Hepatocyte (in vitro differentiated cells): ENCODE data around the gene RAB3GAP2. TPM values are rescaled to one million over a fixed set of nuclear protein-coding genes. Genes with fewer than 3 reads are reported as not detected.
A peak's percentile ranks its signal among the peaks of the same experiment; 100 is the strongest.
"Not testable (repeated sequence)": the region's sequence is repeated elsewhere in the genome, so short reads cannot be mapped to it uniquely, and the experiment has no call there.

ENCODE experiments used
- DNase-seq: peaks from one replicate; pipeline ENCODE4 v3.0.0-alpha.2; 2016; ENCODE audit warnings: low spot score
- H2AFZ ChIP-seq: fragments of 200-600 bp; sonication (generic); 2 replicates; pipeline ENCODE4 v1.6.0; 2016; ENCODE audit warnings: antibody characterized with exemption, mild to moderate bottlenecking
- H3K27ac ChIP-seq: fragments of 200-600 bp; sonication (generic); 2 replicates; pipeline ENCODE4 v1.5.1; 2016; ENCODE audit warnings: mild to moderate bottlenecking
- H3K27me3 ChIP-seq: fragments of 200-600 bp; sonication (generic); 2 replicates; pipeline ENCODE4 v1.6.1; 2016
- H3K36me3 ChIP-seq: fragments of 200-600 bp; sonication (generic); replicated peaks from 2 replicates; pipeline ENCODE4 v1.5.1; 2016; ENCODE audit warnings: low read depth; ENCODE audit not compliant: insufficient read depth
- H3K4me1 ChIP-seq: fragments of 200-600 bp; sonication (generic); 2 replicates; pipeline ENCODE4 v1.5.1; 2016; ENCODE audit warnings: mild to moderate bottlenecking, moderate library complexity; ENCODE audit not compliant: insufficient read depth
- H3K4me2 ChIP-seq: fragments of 200-600 bp; sonication (generic); 2 replicates; pipeline ENCODE4 v1.6.0; 2016
- H3K4me3 ChIP-seq: fragments of 200-600 bp; sonication (generic); 2 replicates; pipeline ENCODE4 v1.5.1; 2016; ENCODE audit warnings: mild to moderate bottlenecking
- H3K79me2 ChIP-seq: fragments of 200-600 bp; sonication (generic); 2 replicates; pipeline ENCODE4 v1.6.0; 2017; ENCODE audit warnings: mild to moderate bottlenecking
- H3K9me2 ChIP-seq: fragments of 200-600 bp; sonication (generic); replicated peaks from 2 replicates; pipeline ENCODE4 v1.6.0; 2017; ENCODE audit warnings: mild to moderate bottlenecking; ENCODE audit not compliant: insufficient read depth
- H3K9me3 ChIP-seq: fragments of 200-600 bp; sonication (generic); 2 replicates; pipeline ENCODE4 v1.5.1; 2016; ENCODE audit warnings: low read depth, mild to moderate bottlenecking
- H4K20me1 ChIP-seq: fragments of 200-600 bp; sonication (generic); 2 replicates; pipeline ENCODE4 v1.6.0; 2016; ENCODE audit warnings: mild to moderate bottlenecking; ENCODE audit not compliant: insufficient read depth, poor library complexity, severe bottlenecking
- EZH2 ChIP-seq: fragments of 200-600 bp; sonication (generic); IDR thresholded peaks from 2 replicates; pipeline ENCODE4 v1.6.1; 2016; ENCODE audit warnings: antibody characterized with exemption, mild to moderate bottlenecking, borderline replicate concordance
- EZH2phosphoT487 ChIP-seq: fragments of 200-600 bp; sonication (generic); IDR thresholded peaks from one replicate; pipeline ENCODE4 v1.6.1; 2018; ENCODE audit warnings: antibody characterized with exemption, mild to moderate bottlenecking, low read depth, moderate library complexity; ENCODE audit not compliant: unreplicated experiment, severe bottlenecking
- WGBS: methylation state at CpG from one replicate; pipeline ENCODE4 v1.1.6; 2016; ENCODE audit warnings: low lambda C conversion rate; ENCODE audit errors: missing lambda C conversion rate; 5-methylcytosine and 5-hydroxymethylcytosine counted together
- polyA plus RNA-seq: library from polyadenylated mRNA; unstranded; fragments of >200 nt; fragmentation: Nextera tagmentation; extraction: Ambion mirVana; gene quantifications from 2 replicates; pipeline ENCODE4 v1.2.1, GENCODE V29; 2016
- total RNA-seq: library from RNA; depleted of rRNA; stranded (reverse); fragments of >200 nt; gene quantifications from 2 replicates; pipeline ENCODE4 v1.2.3, GENCODE V29; 2014
- TF ChIP-seq, protein P1 (sequence below): fragments of 200-600 bp; sonication (generic); IDR thresholded peaks from 2 replicates; pipeline ENCODE4 v1.5.1; 2016; ENCODE audit warnings: antibody characterized with exemption, mild to moderate bottlenecking; ENCODE audit not compliant: poor library complexity

The RAB3GAP2 gene
- total and polyA plus RNA-seq, 2 experiments from 2014 or later = 13.7 to 31.6 TPM

DNA sequence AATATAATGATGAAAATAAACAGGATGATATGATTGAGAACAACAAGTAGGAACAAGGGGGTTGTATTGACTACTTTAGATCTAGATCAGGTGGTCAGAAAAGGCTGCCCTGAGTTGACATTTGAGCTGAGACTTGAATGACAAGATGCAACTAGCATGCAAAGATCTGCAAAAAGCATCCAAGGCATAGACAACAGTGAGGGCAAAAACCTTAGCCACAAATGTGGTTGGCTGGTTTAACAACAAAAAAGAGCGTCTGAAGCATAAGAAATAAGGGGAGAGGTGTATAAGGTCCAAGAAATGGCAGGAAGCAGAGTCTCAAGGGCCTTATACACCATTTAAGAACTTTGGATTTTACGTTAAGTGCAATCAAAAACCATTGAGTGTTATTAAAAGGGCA, 3.2 kb downstream of the RAB3GAP2 start:
- TF ChIP-seq, protein P1, sequence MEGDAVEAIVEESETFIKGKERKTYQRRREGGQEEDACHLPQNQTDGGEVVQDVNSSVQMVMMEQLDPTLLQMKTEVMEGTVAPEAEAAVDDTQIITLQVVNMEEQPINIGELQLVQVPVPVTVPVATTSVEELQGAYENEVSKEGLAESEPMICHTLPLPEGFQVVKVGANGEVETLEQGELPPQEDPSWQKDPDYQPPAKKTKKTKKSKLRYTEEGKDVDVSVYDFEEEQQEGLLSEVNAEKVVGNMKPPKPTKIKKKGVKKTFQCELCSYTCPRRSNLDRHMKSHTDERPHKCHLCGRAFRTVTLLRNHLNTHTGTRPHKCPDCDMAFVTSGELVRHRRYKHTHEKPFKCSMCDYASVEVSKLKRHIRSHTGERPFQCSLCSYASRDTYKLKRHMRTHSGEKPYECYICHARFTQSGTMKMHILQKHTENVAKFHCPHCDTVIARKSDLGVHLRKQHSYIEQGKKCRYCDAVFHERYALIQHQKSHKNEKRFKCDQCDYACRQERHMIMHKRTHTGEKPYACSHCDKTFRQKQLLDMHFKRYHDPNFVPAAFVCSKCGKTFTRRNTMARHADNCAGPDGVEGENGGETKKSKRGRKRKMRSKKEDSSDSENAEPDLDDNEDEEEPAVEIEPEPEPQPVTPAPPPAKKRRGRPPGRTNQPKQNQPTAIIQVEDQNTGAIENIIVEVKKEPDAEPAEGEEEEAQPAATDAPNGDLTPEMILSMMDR = no peak
- TF ChIP-seq EZH2phosphoT487 (no peak), EZH2 (no peak)
- H4K20me1 ChIP-seq = no peaks in the 10 kb centered on the region

DNA sequence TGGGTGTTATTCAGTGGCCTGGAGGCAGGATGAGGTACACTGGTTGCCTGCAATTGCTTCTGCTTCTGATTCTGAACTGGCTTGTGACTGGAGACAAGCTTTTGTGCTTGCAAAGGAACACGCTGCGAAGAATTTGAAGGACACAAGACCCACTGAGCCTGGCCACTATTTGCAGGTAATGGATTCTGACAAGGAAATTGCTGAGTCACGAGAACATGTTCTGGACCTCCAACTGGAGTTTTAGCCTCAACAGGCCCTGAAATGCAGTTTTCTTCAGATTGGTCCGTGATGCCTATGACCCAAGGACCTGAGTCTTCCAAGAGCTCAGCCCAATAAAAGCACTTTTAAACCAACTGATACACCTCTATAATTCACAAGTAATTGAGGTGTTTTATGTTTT, 4.6 kb downstream of the RAB3GAP2 start:
- Histone ChIP-seq H4K20me1 (no peaks in the 10 kb centered on the region), H3K27ac (no peak overlapping the region), H3K79me2 (peaks cover 88% of the 10 kb centered on the region), H3K4me1 (peaks cover 11% of the 10 kb centered on the region), H3K36me3 (no peaks in the 10 kb centered on the region), H3K27me3 (no peaks in the 10 kb centered on the region), H3K4me2 (no peak overlapping the region), H3K4me3 (no peak overlapping the region), H3K9me3 (peaks cover 6% of the 10 kb centered on the region), H2AFZ (no peak overlapping the region), H3K9me2 (no peaks in the 10 kb centered on the region)
- no peak for DNase-seq
- WGBS = 95% methylated on average over 4 of the region's 4 CpGs
- TF ChIP-seq, protein P1 = no peak
- TF ChIP-seq EZH2 = no peak
- no peak for TF ChIP-seq EZH2phosphoT487

More for the DNA sequence above, 3.2 kb downstream of the RAB3GAP2 start:
- H3K9me2 ChIP-seq = no peaks in the 10 kb centered on the region
- H3K4me2 ChIP-seq = peak overlapping the region; percentile 78
- WGBS = 98% methylated on average over 2 of the region's 2 CpGs
- DNase-seq = no peak
- no peaks in the 10 kb centered on the region for H3K9me3 ChIP-seq
- no peak overlapping the region for H2AFZ ChIP-seq
- H3K4me1 ChIP-seq = peaks cover 11% of the 10 kb centered on the region
- H3K79me2 ChIP-seq = peaks cover 76% of the 10 kb centered on the region
- no peaks in the 10 kb centered on the region for H3K27me3 ChIP-seq
- H3K36me3 ChIP-seq = no peaks in the 10 kb centered on the region
- no peak overlapping the region for H3K4me3 ChIP-seq
- no peak overlapping the region for H3K27ac ChIP-seq

DNA sequence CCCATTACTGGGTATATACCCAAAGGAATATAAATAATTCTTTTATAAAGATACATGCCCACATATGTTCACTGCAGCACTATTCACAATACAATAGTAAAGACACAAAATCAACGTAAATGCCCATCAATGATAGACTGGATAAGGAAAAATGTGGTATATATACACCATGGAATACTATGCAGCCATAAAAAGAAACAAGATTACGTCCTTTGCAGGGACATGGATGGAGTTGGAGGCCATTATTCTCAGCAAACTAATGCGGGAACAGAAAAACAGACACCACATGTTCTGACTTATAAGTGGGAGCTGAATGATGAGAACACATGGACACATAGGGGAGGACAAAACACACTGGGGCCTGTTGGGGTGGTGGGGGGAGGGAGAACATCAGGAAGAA, 12.0 kb downstream of the RAB3GAP2 start:
- not testable (repeated sequence) for H3K36me3 ChIP-seq, H3K4me2 ChIP-seq, H3K4me1 ChIP-seq, H3K4me3 ChIP-seq, H3K27me3 ChIP-seq, H3K9me3 ChIP-seq, H3K27ac ChIP-seq, H3K9me2 ChIP-seq, DNase-seq, H2AFZ ChIP-seq
- H4K20me1 ChIP-seq = peaks cover 20% of the 10 kb centered on the region
- H3K79me2 ChIP-seq = peaks cover 93% of the 10 kb centered on the region
- 99% methylated on average over 3 of the region's 3 CpGs for WGBS

DNA sequence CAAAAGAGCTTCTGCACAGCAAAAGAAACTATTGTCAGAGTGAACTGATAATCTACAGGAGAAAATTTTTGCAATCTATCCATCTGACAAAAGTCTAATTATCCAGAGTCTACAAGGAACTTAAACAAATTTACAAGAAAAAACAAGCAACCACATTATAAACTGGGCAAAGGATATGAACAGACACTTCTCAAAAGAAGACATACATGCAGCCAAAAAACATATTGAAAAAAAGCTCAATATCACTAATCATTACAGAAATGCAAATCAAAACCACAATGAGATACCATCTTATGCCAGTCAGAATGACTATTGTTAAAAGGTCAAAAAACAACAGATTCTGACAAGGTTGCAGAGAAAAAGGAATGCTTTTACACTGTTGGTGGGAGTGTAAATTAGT, 12.5 kb downstream of the RAB3GAP2 start:
- not testable (repeated sequence) for H3K4me1 ChIP-seq, H2AFZ ChIP-seq, H3K27ac ChIP-seq, DNase-seq, H3K36me3 ChIP-seq, H3K9me2 ChIP-seq, H3K9me3 ChIP-seq, H3K4me2 ChIP-seq, H3K4me3 ChIP-seq, H3K27me3 ChIP-seq
- peaks cover 20% of the 10 kb centered on the region for H4K20me1 ChIP-seq
- H3K79me2 ChIP-seq = peaks cover 91% of the 10 kb centered on the region

DNA sequence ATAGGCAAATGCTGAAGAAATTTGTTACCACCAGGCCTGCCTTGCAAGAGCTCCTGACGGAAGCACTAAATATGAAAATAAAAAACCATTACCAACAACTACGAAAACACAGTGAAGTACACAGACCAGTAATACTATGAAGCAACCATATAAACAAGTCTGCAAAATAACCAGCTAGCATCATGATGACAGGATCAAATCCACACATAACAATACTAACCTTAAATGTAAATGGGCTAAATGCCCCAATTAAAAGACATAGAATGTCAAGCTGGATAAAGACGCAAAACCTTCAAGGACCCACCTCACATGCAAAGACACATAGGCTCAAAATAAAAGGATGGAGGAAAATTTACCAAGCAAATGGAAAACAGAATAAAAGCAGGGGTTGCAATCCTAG, 16.1 kb downstream of the RAB3GAP2 start:
- H3K27me3 ChIP-seq, H3K4me2 ChIP-seq, H3K4me3 ChIP-seq, H3K27ac ChIP-seq, H3K9me2 ChIP-seq, H3K36me3 ChIP-seq, H2AFZ ChIP-seq, H3K9me3 ChIP-seq, H3K4me1 ChIP-seq, DNase-seq: not testable (repeated sequence)
- peaks cover 20% of the 10 kb centered on the region for H4K20me1 ChIP-seq
- H3K79me2 ChIP-seq = peaks cover 68% of the 10 kb centered on the region
- 91% methylated on average over 3 of the region's 3 CpGs for whole genome bisulfite sequencing
